Measurements from ENCODE around the gene YARS1. TPM values are rescaled to one million over a fixed set of nuclear protein-coding genes. Genes with fewer than 3 reads are reported as not detected.

YARS1 gene
- total RNA-seq, 1 donor from 2014 or later, result 73.2 TPM

- DNase-seq (ENCODE audit: low spot score), result no peak
- Mint-ChIP-seq H3K36me3 (ENCODE audit: low read depth, unreplicated experiment) (no peaks in the 10 kb centered on the region), H3K4me3 (ENCODE audit: unreplicated experiment) (no peak overlapping the region), H3K27ac (ENCODE audit: unreplicated experiment) (peak overlapping the region; percentile 44), H3K27me3 (ENCODE audit: unreplicated experiment) (peaks cover 2% of the 10 kb centered on the region), H3K9me3 (ENCODE audit: unreplicated experiment) (no peaks in the 10 kb centered on the region), H3K4me1 (ENCODE audit: unreplicated experiment) (peaks cover 13% of the 10 kb centered on the region)
- TF ChIP-seq, protein P1, sequence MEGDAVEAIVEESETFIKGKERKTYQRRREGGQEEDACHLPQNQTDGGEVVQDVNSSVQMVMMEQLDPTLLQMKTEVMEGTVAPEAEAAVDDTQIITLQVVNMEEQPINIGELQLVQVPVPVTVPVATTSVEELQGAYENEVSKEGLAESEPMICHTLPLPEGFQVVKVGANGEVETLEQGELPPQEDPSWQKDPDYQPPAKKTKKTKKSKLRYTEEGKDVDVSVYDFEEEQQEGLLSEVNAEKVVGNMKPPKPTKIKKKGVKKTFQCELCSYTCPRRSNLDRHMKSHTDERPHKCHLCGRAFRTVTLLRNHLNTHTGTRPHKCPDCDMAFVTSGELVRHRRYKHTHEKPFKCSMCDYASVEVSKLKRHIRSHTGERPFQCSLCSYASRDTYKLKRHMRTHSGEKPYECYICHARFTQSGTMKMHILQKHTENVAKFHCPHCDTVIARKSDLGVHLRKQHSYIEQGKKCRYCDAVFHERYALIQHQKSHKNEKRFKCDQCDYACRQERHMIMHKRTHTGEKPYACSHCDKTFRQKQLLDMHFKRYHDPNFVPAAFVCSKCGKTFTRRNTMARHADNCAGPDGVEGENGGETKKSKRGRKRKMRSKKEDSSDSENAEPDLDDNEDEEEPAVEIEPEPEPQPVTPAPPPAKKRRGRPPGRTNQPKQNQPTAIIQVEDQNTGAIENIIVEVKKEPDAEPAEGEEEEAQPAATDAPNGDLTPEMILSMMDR (IDR thresholded peaks at IDR 0.05; ENCODE audit: unreplicated experiment), result no peak
Measured at GRCh38 chr1:32725615-32725982, 91.6 kb downstream of the YARS1 start.

Other genes with a start within 250 kb of the YARS1 start
- gene ZBTB8OS, start 166.8 kb downstream of the YARS1 start, total RNA-seq (ENCODE audit: unreplicated experiment), result 30.2 TPM
- 280 TPM for gene RBBP4, start 166.2 kb downstream of the YARS1 start, total RNA-seq (ENCODE audit: unreplicated experiment)
- gene SYNC, start 114.6 kb downstream of the YARS1 start, total RNA-seq (ENCODE audit: unreplicated experiment), result 0.49 TPM
- gene S100PBP, start 295 bp upstream of the YARS1 start, total RNA-seq (ENCODE audit: unreplicated experiment), result 43.3 TPM
- 5.5 TPM for gene FNDC5, start 53.6 kb upstream of the YARS1 start, total RNA-seq (ENCODE audit: unreplicated experiment)
- gene HPCA, start 69.1 kb upstream of the YARS1 start, total RNA-seq (ENCODE audit: unreplicated experiment), result not detected
- gene TMEM54, start 84.0 kb upstream of the YARS1 start, total RNA-seq (ENCODE audit: unreplicated experiment), result 0.49 TPM
- 18.8 TPM for gene RNF19B, start 147.5 kb upstream of the YARS1 start, total RNA-seq (ENCODE audit: unreplicated experiment)
- gene AK2, start 219.5 kb upstream of the YARS1 start, total RNA-seq (ENCODE audit: unreplicated experiment), result 74.6 TPM

All from endothelial cell (in vitro differentiated cells).